HEK293T (cell line): Measurements from ENCODE around the gene FBXL7.

Experiments
- BHLHE40 ChIP-seq: fragments of 450-650 bp; IDR thresholded peaks from 2 replicates; pipeline ENCODE4 v1.6.1; 2016; ENCODE audit warnings: mild to moderate bottlenecking, moderate library complexity, borderline replicate concordance
- FOXA1 ChIP-seq: fragments of 450-650 bp; IDR thresholded peaks from 2 replicates; pipeline ENCODE4 v1.6.1; 2016; ENCODE audit warnings: mild to moderate bottlenecking
- FOXK2 ChIP-seq: fragments of 450-650 bp; IDR thresholded peaks from 2 replicates; pipeline ENCODE4 v1.6.1; 2016; ENCODE audit warnings: mild to moderate bottlenecking
- FOXM1 ChIP-seq: fragments of 450-650 bp; IDR thresholded peaks from 2 replicates; pipeline ENCODE4 v1.6.1; 2017; ENCODE audit warnings: mild to moderate bottlenecking, borderline replicate concordance
- SP1 ChIP-seq: fragments of 450-650 bp; IDR thresholded peaks from 2 replicates; pipeline ENCODE4 v1.6.1; 2017
- TARDBP ChIP-seq: fragments of 450-650 bp; IDR thresholded peaks from 2 replicates; pipeline ENCODE4 v1.6.1; 2016

GRCh38 chr5:15609076-15609725 lies 109.2 kb downstream of the FBXL7 start:
- TF ChIP-seq FOXM1: no peak
- TF ChIP-seq FOXA1: no peak
- TF ChIP-seq TARDBP: no peak
- TF ChIP-seq FOXK2: no peak
- TF ChIP-seq SP1: no peak
- TF ChIP-seq BHLHE40: no peak
